Mucosa of rectum (tissue), 2 donors: Measurements from ENCODE around the gene B3GNT5.

Source experiments
- H3K27ac ChIP-seq, 2 donors: one replicate each; pipeline ENCODE4 v1.7.0; 2013; ENCODE audit warnings: inconsistent platforms in 2 of 2, low read depth in 2 of 2, low read length in 2 of 2
- H3K27me3 ChIP-seq, 2 donors: one replicate each; pipeline ENCODE4 v1.7.0; 2013; ENCODE audit warnings: low read length in 2 of 2; ENCODE audit not compliant: control insufficient read depth in 2 of 2, insufficient read depth in 2 of 2
- H3K36me3 ChIP-seq, 2 donors: one replicate each; pipeline ENCODE4 v1.7.0; 2013; ENCODE audit warnings: low read length in 2 of 2; ENCODE audit not compliant: control insufficient read depth in 2 of 2, insufficient read depth in 2 of 2
- H3K4me1 ChIP-seq, 2 donors: one replicate each; pipeline ENCODE4 v1.7.0; 2013; ENCODE audit warnings: low read length in 2 of 2, mild to moderate bottlenecking in 1 of 2; ENCODE audit not compliant: control insufficient read depth in 2 of 2, insufficient read depth in 2 of 2
- H3K4me3 ChIP-seq, 2 donors: one replicate each; pipeline ENCODE4 v1.7.0; 2013; ENCODE audit warnings: low read length in 2 of 2
- H3K9ac ChIP-seq, 2 donors: one replicate each; pipeline ENCODE4 v1.7.0; 2013; ENCODE audit warnings: low read length in 2 of 2, low read depth in 1 of 2, mild to moderate bottlenecking in 1 of 2
- H3K9me3 ChIP-seq, 2 donors: one replicate each; pipeline ENCODE4 v1.7.0; 2013; ENCODE audit warnings: low read length in 2 of 2; ENCODE audit not compliant: control insufficient read depth in 2 of 2
- donor health status: healthy.
- donor health status: Normal muscosa, but diverticular disease.

B3GNT5 gene

DNA sequence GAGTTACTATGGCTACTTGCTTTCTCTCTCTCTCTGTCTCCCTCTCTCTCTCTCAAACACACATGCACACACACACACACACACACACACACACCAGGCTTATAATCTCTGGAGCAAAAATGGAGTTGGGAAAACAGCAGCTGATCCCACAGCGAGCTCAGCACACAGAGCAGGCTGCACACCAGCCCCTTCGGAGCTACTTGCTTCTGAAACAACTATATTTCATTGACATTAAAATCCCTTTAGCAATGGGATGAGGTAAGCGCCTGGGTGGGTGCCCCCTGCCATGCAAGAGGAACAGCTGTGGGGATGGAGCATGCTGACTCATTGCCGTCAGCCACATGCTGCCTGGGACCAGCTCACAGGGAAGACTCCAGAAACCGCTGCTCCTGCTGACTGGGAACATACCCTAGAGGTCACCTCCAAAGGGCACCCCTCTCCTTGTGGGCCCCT lies 45.7 kb downstream of the B3GNT5 start:
- H3K9ac ChIP-seq = no peak overlapping the region
- H3K9me3 ChIP-seq = no peaks in the 10 kb centered on the region
- H3K4me3 ChIP-seq = no peak overlapping the region
- no peaks in the 10 kb centered on the region for H3K27me3 ChIP-seq
- H3K36me3 ChIP-seq = no peaks in the 10 kb centered on the region
- no peak overlapping the region for H3K27ac ChIP-seq
- peaks cover 0 to under 1% of the 10 kb centered on the region in 2 donors for H3K4me1 ChIP-seq

DNA sequence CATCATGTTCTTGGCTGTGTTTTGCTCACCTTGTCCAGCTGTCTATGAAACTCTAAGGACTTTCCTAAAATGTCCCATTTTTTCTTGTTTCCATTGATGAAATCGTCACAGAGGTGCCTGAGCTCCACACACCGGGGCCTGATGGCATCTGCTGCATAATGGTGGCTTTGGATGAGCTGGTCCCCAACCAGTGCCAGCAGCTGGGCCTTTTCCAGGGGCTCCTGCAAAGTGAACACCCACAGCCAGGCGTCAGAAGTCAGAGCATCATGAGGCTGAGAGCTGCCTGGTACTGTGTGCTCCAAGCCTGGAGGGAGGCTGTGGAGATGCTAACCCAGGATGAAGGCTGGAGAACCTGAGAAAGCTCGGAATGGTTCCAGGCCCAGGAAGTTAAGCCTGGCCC lies 46.9 kb downstream of the B3GNT5 start:
- Histone ChIP-seq H3K4me3 (no peak overlapping the region), H3K27ac (no peak overlapping the region), H3K9me3 (no peaks in the 10 kb centered on the region), H3K27me3 (no peaks in the 10 kb centered on the region), H3K4me1 (peaks cover 0 to 3% of the 10 kb centered on the region in 2 donors), H3K9ac (no peak overlapping the region), H3K36me3 (no peaks in the 10 kb centered on the region)

DNA sequence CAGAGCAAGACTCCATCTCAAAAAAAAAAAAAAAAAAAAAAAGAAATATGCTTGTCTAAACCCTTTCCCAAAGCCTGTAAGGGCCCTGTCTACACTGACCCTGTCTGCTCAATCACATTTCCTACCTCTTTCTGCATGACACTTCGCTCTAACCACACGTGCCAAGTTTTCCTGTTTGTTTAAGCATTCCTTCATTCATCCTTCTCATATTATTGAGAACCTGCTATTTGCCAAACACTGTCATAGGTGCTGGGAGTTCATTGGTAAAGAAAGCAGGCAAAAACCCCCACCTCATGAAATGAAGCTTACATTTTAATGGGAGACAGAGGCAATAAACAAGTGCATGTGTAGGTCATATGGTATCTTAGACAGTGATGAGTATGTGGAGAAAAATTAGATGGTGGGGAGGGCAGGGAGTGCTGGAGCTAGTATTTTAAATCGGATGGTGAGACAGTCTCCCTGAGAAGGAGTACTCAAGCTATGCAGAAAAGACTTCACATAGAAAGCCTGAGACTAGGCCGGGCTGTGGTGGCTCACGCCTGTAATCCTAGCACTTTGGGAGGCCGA lies 48.0 kb downstream of the B3GNT5 start:
- Histone ChIP-seq H3K4me1 (peaks cover 0 to 7% of the 10 kb centered on the region in 2 donors), H3K9ac (no peak overlapping the region), H3K27me3 (no peaks in the 10 kb centered on the region), H3K27ac (no peak overlapping the region), H3K9me3 (no peaks in the 10 kb centered on the region), H3K36me3 (no peaks in the 10 kb centered on the region), H3K4me3 (no peak overlapping the region)

DNA sequence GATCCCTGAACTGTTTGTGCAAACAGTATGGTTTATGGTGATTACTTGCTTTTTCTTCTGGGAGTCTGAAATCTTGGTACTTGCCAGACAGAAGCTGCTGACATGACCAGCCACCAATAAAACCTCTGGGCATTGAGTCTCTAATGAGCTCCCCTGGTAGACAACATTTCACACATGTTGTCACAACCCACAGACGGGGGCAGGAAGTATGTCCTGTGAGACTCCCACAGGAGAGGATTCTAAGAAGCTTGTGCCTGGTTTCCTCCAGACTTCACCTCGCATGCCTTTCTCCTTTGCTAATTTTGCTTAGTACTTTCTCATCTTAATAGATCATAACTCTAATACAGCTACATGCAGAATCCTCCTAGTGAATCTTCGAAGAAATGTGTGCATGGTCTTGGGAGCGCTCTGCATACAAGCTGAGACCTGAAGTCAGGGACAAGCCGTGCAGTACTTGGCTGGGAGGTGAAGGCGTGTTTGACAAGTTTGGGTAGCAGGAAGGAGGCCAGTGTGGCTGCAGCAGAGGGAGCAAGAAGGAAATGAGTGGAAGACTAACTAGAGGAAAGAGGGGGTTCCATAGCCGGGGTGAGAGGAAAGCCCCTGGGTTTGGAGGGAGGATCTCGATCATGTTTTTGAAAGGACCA lies 49.0 kb downstream of the B3GNT5 start:
- H3K9me3 ChIP-seq = no peaks in the 10 kb centered on the region
- H3K27ac ChIP-seq = no peak overlapping the region
- no peak overlapping the region for H3K4me3 ChIP-seq
- no peaks in the 10 kb centered on the region for H3K27me3 ChIP-seq
- H3K4me1 ChIP-seq = peaks cover 6 to 15% of the 10 kb centered on the region in 2 donors
- H3K9ac ChIP-seq = no peak overlapping the region
- no peaks in the 10 kb centered on the region for H3K36me3 ChIP-seq

DNA sequence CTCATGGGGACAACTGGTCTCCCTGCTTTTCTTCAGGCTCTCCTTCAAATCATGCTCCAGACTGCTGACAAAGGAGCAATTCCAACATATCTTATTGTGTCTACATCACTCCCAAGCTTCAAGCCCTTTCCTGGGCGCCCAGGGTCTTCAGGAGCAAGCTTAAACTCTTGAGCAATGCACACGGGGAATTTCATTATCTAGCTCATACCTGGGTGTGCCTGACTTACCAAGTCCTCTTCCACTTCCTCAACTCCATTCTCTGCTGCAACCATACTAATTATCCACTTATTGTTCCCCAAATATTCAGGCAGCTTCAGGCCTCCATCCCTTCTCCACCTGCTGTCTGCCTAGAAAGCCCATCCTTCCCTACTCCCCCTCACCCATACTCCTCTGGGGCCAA lies 50.6 kb downstream of the B3GNT5 start:
- H3K9me3 ChIP-seq = no peaks in the 10 kb centered on the region
- no peak overlapping the region for H3K9ac ChIP-seq
- H3K4me1 ChIP-seq = peaks cover 15 to 31% of the 10 kb centered on the region in 2 donors
- no peaks in the 10 kb centered on the region for H3K27me3 ChIP-seq
- H3K36me3 ChIP-seq = no peaks in the 10 kb centered on the region
- no peak overlapping the region for H3K4me3 ChIP-seq
- no peak overlapping the region for H3K27ac ChIP-seq

DNA sequence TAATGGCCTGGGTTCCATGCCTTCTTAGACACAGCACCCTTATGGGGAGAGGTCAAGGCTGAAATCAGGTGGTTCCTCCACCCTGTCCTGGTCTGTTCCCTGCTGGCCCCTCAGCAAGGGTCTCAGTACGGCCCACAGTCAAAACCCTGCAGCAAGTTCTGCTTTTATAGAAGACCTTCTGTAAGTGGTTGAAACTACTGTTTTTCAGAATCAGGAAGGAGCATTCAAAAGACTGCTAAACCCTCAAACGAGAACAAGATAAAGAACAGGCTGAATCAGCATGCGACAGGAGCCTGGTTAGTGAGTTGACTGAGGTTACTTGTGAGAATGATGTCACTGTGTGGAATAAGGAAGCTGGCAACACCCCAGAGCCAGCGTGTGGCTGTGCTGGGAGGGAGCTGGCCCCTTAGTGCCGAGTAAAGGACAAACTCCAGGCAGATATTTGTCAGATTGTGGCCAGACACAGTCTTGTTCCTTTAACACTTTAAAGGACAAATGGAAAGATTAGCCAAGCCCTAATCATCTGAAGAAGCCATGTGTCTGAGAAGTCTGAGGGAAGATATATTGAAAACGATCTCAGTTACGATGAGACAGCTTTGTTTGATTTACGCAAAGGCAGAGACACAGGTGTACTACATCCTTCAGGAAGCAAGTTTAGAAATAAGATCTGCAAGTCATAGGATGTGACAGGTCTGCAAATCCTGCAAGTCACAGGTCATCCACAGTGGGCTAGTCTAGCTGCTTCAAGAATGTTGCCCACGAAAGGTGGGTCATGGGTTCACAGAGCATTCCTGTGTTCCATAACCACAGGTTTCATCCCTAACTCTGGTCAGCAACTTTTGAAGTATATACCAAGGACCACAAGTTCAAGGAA lies 54.0 kb downstream of the B3GNT5 start:
- Histone ChIP-seq H3K4me3 (peak overlapping the region; percentile 55 to 60), H3K27me3 (no peaks in the 10 kb centered on the region), H3K27ac (peak overlapping the region; percentile 93 to 98), H3K9ac (peak overlapping the region; percentile 64 to 69), H3K9me3 (no peaks in the 10 kb centered on the region), H3K4me1 (peaks cover 24 to 44% of the 10 kb centered on the region in 2 donors), H3K36me3 (no peaks in the 10 kb centered on the region)

GRCh38 chr3:183307749-183308148 lies 54.7 kb downstream of the B3GNT5 start:
- Histone ChIP-seq H3K36me3 (no peaks in the 10 kb centered on the region), H3K4me3 (peak overlapping the region; percentile 55 to 60), H3K27ac (peak overlapping the region; percentile 93 to 98), H3K9me3 (no peaks in the 10 kb centered on the region), H3K9ac (peak overlapping the region; percentile 64 to 69), H3K4me1 (peaks cover 24 to 44% of the 10 kb centered on the region in 2 donors), H3K27me3 (no peaks in the 10 kb centered on the region)

GRCh38 chr3:183308751-183309150 lies 55.7 kb downstream of the B3GNT5 start:
- H3K36me3 ChIP-seq = no peaks in the 10 kb centered on the region
- no peaks in the 10 kb centered on the region for H3K9me3 ChIP-seq
- peaks cover 24 to 44% of the 10 kb centered on the region in 2 donors for H3K4me1 ChIP-seq
- H3K27me3 ChIP-seq = no peaks in the 10 kb centered on the region
- H3K9ac ChIP-seq = peak overlapping the region in 1 of 2 donors; percentile 41
- no peak overlapping the region for H3K4me3 ChIP-seq
- peak overlapping the region; percentile 29 to 98 for H3K27ac ChIP-seq

- H3K27ac ChIP-seq = peak overlapping the region; percentile 29 to 98
- peaks cover 24 to 41% of the 10 kb centered on the region in 2 donors for H3K4me1 ChIP-seq
- no peaks in the 10 kb centered on the region for H3K9me3 ChIP-seq
- H3K36me3 ChIP-seq = no peaks in the 10 kb centered on the region
- H3K4me3 ChIP-seq = no peak overlapping the region
- H3K27me3 ChIP-seq = no peaks in the 10 kb centered on the region
- H3K9ac ChIP-seq = peak overlapping the region in 1 of 2 donors; percentile 41
Measured at GRCh38 chr3:183309276-183309675, 56.2 kb downstream of the B3GNT5 start.

DNA sequence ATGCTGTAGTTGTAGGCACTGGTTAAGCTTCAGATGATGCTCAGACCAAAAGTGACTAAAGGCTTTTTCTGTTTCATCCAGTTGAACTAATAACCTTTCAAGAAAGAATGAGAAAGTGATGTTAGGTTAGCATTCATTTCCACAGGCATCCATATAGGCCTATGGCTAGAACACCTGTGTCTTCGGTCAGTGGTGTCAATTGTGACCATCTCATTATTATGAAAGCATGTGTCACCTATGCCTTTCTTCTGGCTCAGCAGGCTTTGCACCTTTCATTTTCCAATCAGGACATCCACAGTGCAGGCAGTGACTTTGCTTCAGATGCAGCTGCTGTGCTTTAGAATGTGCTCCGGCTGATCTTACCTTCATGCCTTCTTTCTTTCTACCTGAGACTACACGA lies 57.9 kb downstream of the B3GNT5 start:
- H3K9ac ChIP-seq = no peak overlapping the region
- H3K4me3 ChIP-seq = no peak overlapping the region
- peaks cover 32 to 40% of the 10 kb centered on the region in 2 donors for H3K4me1 ChIP-seq
- H3K36me3 ChIP-seq = no peaks in the 10 kb centered on the region
- no peaks in the 10 kb centered on the region for H3K9me3 ChIP-seq
- no peaks in the 10 kb centered on the region for H3K27me3 ChIP-seq
- H3K27ac ChIP-seq = no peak overlapping the region
